ENCODE results near the gene FNDC10.

The FNDC10 gene

GRCh38 chr1:1616045-1616790 lies 16.3 kb upstream of the FNDC10 start:
- peak in 1 of 2 experiments; percentile 46 for DNase-seq

GRCh38 chr1:1615256-1616044 lies 15.5 kb upstream of the FNDC10 start, which contains the start of gene MIB2:
MIB2 (plus strand) TSS chr1:1615500; CDS start chr1:1623453, 7,953 bp downstream.
- peak; percentile 97 to 98 for DNase-seq

GRCh38 chr1:1614954-1615255 lies 15.0 kb upstream of the FNDC10 start:
- no peak for DNase-seq

GRCh38 chr1:1614204-1614953 lies 14.4 kb upstream of the FNDC10 start:
- DNase-seq: peak; percentile 44 to 72

- no peak for DNase-seq
Observed at GRCh38 chr1:1613509-1614082, 13.7 kb upstream of the FNDC10 start.

GRCh38 chr1:1612104-1612400 lies 12.1 kb upstream of the FNDC10 start:
- DNase-seq: no peak

- no peak for DNase-seq
Observed at GRCh38 chr1:1610796-1611195, 10.9 kb upstream of the FNDC10 start.

GRCh38 chr1:1609822-1610485 lies 10.0 kb upstream of the FNDC10 start:
- no peak for DNase-seq

GRCh38 chr1:1606232-1606631 lies 6.3 kb upstream of the FNDC10 start:
- DNase-seq: no peak

GRCh38 chr1:1605724-1606123 lies 5.8 kb upstream of the FNDC10 start:
- DNase-seq: no peak

- DNase-seq: no peak
Observed at GRCh38 chr1:1605034-1605591, 5.2 kb upstream of the FNDC10 start.

GRCh38 chr1:1604374-1605033 lies 4.6 kb upstream of the FNDC10 start:
- DNase-seq: no peak

- no peak for DNase-seq
Observed at GRCh38 chr1:1603671-1604373, 3.9 kb upstream of the FNDC10 start.

- no peak for DNase-seq
Observed at GRCh38 chr1:1602968-1603506, 3.1 kb upstream of the FNDC10 start.

GRCh38 chr1:1602304-1602967 lies 2.5 kb upstream of the FNDC10 start:
- no peak for DNase-seq

GRCh38 chr1:1601564-1602303 lies 1.8 kb upstream of the FNDC10 start:
- no peak for DNase-seq

- no peak for DNase-seq
Observed at GRCh38 chr1:1600861-1601563, 1.1 kb upstream of the FNDC10 start.

GRCh38 chr1:1599030-1599934 lies 653 bp downstream of the FNDC10 start:
- peak; percentile 26 to 37 for DNase-seq

All from stimulated activated CD4-positive, alpha-beta T cell treated with anti-CD3 and anti-CD28 coated beads, Interleukin-4, amount 100 ng/mL, for 4 hours (primary cell).